Measurements from ENCODE around the gene FBXO38.

GRCh38 chr5:148438933-148439332, 55.2 kb downstream of the FBXO38 start:
- TF ChIP-seq CTCF (IDR thresholded peaks at IDR 0.05) (no peak), POLR2A (IDR thresholded peaks at IDR 0.05) (no peak)
